Measurements from ENCODE around the gene TGM4.

DNA sequence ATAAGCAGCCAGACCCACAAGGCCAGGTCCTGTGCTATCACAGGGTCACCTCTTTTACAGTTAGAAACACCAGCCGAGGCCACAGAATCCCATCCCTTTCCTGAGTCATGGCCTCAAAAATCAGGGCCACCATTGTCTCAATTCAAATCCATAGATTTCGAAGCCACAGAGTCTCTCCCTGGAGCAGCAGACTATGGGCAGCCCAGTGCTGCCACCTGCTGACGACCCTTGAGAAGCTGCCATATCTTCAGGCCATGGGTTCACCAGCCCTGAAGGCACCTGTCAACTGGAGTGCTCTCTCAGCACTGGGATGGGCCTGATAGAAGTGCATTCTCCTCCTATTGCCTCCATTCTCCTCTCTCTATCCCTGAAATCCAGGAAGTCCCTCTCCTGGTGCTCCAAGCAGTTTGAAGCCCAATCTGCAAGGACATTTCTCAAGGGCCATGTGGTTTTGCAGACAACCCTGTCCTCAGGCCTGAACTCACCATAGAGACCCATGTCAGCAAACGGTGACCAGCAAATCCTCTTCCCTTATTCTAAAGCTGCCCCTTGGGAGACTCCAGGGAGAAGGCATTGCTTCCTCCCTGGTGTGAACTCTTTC, 39.6 kb downstream of the TGM4 start:
- TF ChIP-seq POLR2A (IDR thresholded peaks at IDR 0.05): no peak
- TF ChIP-seq, protein P1, sequence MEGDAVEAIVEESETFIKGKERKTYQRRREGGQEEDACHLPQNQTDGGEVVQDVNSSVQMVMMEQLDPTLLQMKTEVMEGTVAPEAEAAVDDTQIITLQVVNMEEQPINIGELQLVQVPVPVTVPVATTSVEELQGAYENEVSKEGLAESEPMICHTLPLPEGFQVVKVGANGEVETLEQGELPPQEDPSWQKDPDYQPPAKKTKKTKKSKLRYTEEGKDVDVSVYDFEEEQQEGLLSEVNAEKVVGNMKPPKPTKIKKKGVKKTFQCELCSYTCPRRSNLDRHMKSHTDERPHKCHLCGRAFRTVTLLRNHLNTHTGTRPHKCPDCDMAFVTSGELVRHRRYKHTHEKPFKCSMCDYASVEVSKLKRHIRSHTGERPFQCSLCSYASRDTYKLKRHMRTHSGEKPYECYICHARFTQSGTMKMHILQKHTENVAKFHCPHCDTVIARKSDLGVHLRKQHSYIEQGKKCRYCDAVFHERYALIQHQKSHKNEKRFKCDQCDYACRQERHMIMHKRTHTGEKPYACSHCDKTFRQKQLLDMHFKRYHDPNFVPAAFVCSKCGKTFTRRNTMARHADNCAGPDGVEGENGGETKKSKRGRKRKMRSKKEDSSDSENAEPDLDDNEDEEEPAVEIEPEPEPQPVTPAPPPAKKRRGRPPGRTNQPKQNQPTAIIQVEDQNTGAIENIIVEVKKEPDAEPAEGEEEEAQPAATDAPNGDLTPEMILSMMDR (IDR thresholded peaks at IDR 0.05): peak in 2 of 3 experiments; percentile 65 to 70

Measured in testis (tissue), 2 donors.